Measurements from ENCODE around the gene ZNF764.
"Not testable (repeated sequence)": the region's sequence is repeated elsewhere in the genome, so short reads cannot be mapped to it uniquely, and the experiment has no call there.

The ZNF764 gene

GRCh38 chr16:30557957-30558788 lies at the start of gene ZNF764:
ZNF764 (minus strand) TSS chr16:30558374; CDS start chr16:30558182, 192 bp downstream.
- DNase-seq: peak; percentile 98

- no peak for DNase-seq
Measured at GRCh38 chr16:30606004-30606403, 47.8 kb upstream of the ZNF764 start.

GRCh38 chr16:30605158-30605557 lies 47.0 kb upstream of the ZNF764 start:
- no peak for DNase-seq

- no peak for DNase-seq
Measured at GRCh38 chr16:30604316-30604947, 46.3 kb upstream of the ZNF764 start.

- no peak for DNase-seq
Measured at GRCh38 chr16:30603945-30604315, 45.8 kb upstream of the ZNF764 start.

- peak; percentile 29 for DNase-seq
Measured at GRCh38 chr16:30602616-30603277, 44.6 kb upstream of the ZNF764 start.

- no peak for DNase-seq
Measured at GRCh38 chr16:30601966-30602365, 43.8 kb upstream of the ZNF764 start.

- DNase-seq: no peak
Measured at GRCh38 chr16:30600929-30601328, 42.8 kb upstream of the ZNF764 start.

- no peak for DNase-seq
Measured at GRCh38 chr16:30600215-30600614, 42.0 kb upstream of the ZNF764 start.

- DNase-seq: no peak
Measured at GRCh38 chr16:30592871-30593270, 34.7 kb upstream of the ZNF764 start.

GRCh38 chr16:30590869-30591268 lies 32.7 kb upstream of the ZNF764 start:
- not testable (repeated sequence) for DNase-seq

- not testable (repeated sequence) for DNase-seq
Measured at GRCh38 chr16:30589582-30589981, 31.4 kb upstream of the ZNF764 start.

- no peak for DNase-seq
Measured at GRCh38 chr16:30588651-30589050, 30.5 kb upstream of the ZNF764 start.

GRCh38 chr16:30585400-30586191 lies 27.4 kb upstream of the ZNF764 start, which contains the start of gene ZNF785:
ZNF785 (minus strand) TSS chr16:30585697; CDS start chr16:30585611, 86 bp downstream.
- peak; percentile 99 for DNase-seq

GRCh38 chr16:30585022-30585399 lies 26.8 kb upstream of the ZNF764 start:
- DNase-seq: no peak

GRCh38 chr16:30582611-30583340 lies 24.6 kb upstream of the ZNF764 start:
- DNase-seq: no peak

GRCh38 chr16:30581457-30581856 lies 23.3 kb upstream of the ZNF764 start:
- no peak for DNase-seq

GRCh38 chr16:30574678-30575077 lies 16.5 kb upstream of the ZNF764 start:
- DNase-seq: no peak

GRCh38 chr16:30571445-30572322 lies 13.5 kb upstream of the ZNF764 start, which contains the start of gene ZNF688:
ZNF688 (minus strand) TSS chr16:30571714; CDS start chr16:30571629, 85 bp downstream.
- DNase-seq: peak; percentile 98

- no peak for DNase-seq
Measured at GRCh38 chr16:30570636-30571444, 12.7 kb upstream of the ZNF764 start.

All from fibroblast of upper back skin (primary cell).